ENCODE data around the gene PIK3R2. TPM values are rescaled to one million over a fixed set of nuclear protein-coding genes. Genes with fewer than 3 reads are reported as not detected.

PIK3R2 gene
- polyA plus RNA-seq, 1 donor (not counting 4 experiments of a cell fraction or from before 2014, with no cell fraction given) = 13.9 TPM

DNA sequence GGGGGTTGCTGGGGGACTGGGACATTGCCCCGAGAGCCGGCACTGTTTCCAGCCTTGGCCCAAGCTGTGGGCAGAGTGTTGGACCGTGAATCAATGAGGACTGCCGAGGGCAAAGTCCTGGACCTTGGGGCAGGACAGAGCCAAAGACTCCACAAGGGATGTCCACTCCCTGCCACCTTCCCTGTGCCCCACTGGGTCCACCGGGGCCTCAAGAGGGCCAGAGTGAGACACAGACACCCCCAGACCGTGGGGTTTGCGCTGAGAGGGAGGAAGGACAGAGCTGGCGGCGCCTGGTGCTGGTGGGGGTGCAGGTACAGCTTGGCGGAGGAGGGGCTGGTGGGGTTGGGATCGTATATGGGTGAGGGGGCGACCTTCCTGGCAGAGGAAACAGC lies 43.6 kb upstream of the PIK3R2 start:
- Histone ChIP-seq H3K36me3 (ENCODE audit: control insufficient read depth in 2 of 2, extremely low read depth in 1 of 2, insufficient read depth in 2 of 2, low read length in 2 of 2) (no peaks in the 10 kb centered on the region), H3K4me1 (ENCODE audit: control insufficient read depth, extremely low read depth, insufficient read depth, low read length) (peaks cover 9% of the 10 kb centered on the region), H3K4me2 (ENCODE audit: control insufficient read depth, extremely low read depth, insufficient read depth, low read depth, low read length) (peak overlapping the region; percentile 82), H3K4me3 (ENCODE audit: control insufficient read depth in 2 of 3, extremely low read depth in 1 of 3, insufficient read depth in 2 of 3, low read depth in 1 of 3, low read length in 3 of 3) (peak overlapping the region in 1 of 3 experiments; percentile 33), H2AFZ (ENCODE audit: control insufficient read depth, low read length) (no peak overlapping the region), H3K27me3 (ENCODE audit: control insufficient read depth, extremely low read depth, insufficient read depth, low read length) (peaks cover 10% of the 10 kb centered on the region), H3K79me2 (ENCODE audit: control insufficient read depth, insufficient read depth, low read length) (no peaks in the 10 kb centered on the region), H3K9me1 (ENCODE audit: control insufficient read depth, extremely low read depth, insufficient read depth, low read length) (no peaks in the 10 kb centered on the region), H3K9ac (ENCODE audit: control insufficient read depth, extremely low read depth, insufficient read depth, low read length) (no peak overlapping the region), H3K9me3 (ENCODE audit: control insufficient read depth, low read depth, low read length) (no peaks in the 10 kb centered on the region), H3K27ac (ENCODE audit: control insufficient read depth, insufficient read depth, low read length) (no peak overlapping the region), H4K20me1 (ENCODE audit: control insufficient read depth, extremely low read depth, insufficient read depth, low read length) (no peaks in the 10 kb centered on the region)
- dilution Hi-C loops (cut with MboI; ENCODE audit: extremely low pct_ligation_motif_present, low sequenced_read_pairs) = no loop called here
- TF ChIP-seq, protein P1, sequence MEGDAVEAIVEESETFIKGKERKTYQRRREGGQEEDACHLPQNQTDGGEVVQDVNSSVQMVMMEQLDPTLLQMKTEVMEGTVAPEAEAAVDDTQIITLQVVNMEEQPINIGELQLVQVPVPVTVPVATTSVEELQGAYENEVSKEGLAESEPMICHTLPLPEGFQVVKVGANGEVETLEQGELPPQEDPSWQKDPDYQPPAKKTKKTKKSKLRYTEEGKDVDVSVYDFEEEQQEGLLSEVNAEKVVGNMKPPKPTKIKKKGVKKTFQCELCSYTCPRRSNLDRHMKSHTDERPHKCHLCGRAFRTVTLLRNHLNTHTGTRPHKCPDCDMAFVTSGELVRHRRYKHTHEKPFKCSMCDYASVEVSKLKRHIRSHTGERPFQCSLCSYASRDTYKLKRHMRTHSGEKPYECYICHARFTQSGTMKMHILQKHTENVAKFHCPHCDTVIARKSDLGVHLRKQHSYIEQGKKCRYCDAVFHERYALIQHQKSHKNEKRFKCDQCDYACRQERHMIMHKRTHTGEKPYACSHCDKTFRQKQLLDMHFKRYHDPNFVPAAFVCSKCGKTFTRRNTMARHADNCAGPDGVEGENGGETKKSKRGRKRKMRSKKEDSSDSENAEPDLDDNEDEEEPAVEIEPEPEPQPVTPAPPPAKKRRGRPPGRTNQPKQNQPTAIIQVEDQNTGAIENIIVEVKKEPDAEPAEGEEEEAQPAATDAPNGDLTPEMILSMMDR (optimal IDR thresholded peaks at IDR 0.05 in 1 of 3, IDR thresholded peaks at IDR 0.05 in 1 of 3, conservative IDR thresholded peaks at IDR 0.05 in 1 of 3; ENCODE audit: extremely low read depth in 1 of 3, insufficient read depth in 2 of 3, low read length in 3 of 3) = no peak
- no peak for TF ChIP-seq EZH2 (IDR thresholded peaks at IDR 0.05; ENCODE audit: low read length)
- FAIRE-seq (no peak), DNase-seq (ENCODE audit: low read depth, low spot score) (no peak)

GRCh38 chr19:18109733-18110608 lies 43.0 kb upstream of the PIK3R2 start:
- DNase-seq (ENCODE audit: low read depth, low spot score) (no peak), FAIRE-seq (no peak)
- peak overlapping the region; percentile 82 for H3K4me2 ChIP-seq (ENCODE audit: control insufficient read depth, extremely low read depth, insufficient read depth, low read depth, low read length)
- H3K79me2 ChIP-seq (ENCODE audit: control insufficient read depth, insufficient read depth, low read length) = no peaks in the 10 kb centered on the region
- no peaks in the 10 kb centered on the region for H4K20me1 ChIP-seq (ENCODE audit: control insufficient read depth, extremely low read depth, insufficient read depth, low read length)
- peaks cover 9% of the 10 kb centered on the region for H3K4me1 ChIP-seq (ENCODE audit: control insufficient read depth, extremely low read depth, insufficient read depth, low read length)
- H3K9ac ChIP-seq (ENCODE audit: control insufficient read depth, extremely low read depth, insufficient read depth, low read length) = peak overlapping the region; percentile 56
- H3K9me3 ChIP-seq (ENCODE audit: control insufficient read depth, low read depth, low read length) = no peaks in the 10 kb centered on the region
- peak overlapping the region; percentile 63 to 75 (median 66) for H3K4me3 ChIP-seq (ENCODE audit: control insufficient read depth in 2 of 3, extremely low read depth in 1 of 3, insufficient read depth in 2 of 3, low read depth in 1 of 3, low read length in 3 of 3)
- dilution Hi-C loops (cut with MboI; ENCODE audit: extremely low pct_ligation_motif_present, low sequenced_read_pairs) = no loop called here
- peaks cover 10% of the 10 kb centered on the region for H3K27me3 ChIP-seq (ENCODE audit: control insufficient read depth, extremely low read depth, insufficient read depth, low read length)
- no peaks in the 10 kb centered on the region for H3K36me3 ChIP-seq (ENCODE audit: control insufficient read depth in 2 of 2, extremely low read depth in 1 of 2, insufficient read depth in 2 of 2, low read length in 2 of 2)
- H3K9me1 ChIP-seq (ENCODE audit: control insufficient read depth, extremely low read depth, insufficient read depth, low read length) = no peaks in the 10 kb centered on the region
- H2AFZ ChIP-seq (ENCODE audit: control insufficient read depth, low read length) = peak overlapping the region; percentile 80
- no peak overlapping the region for H3K27ac ChIP-seq (ENCODE audit: control insufficient read depth, insufficient read depth, low read length)
- TF ChIP-seq, protein P1 (optimal IDR thresholded peaks at IDR 0.05 in 1 of 3, IDR thresholded peaks at IDR 0.05 in 1 of 3, conservative IDR thresholded peaks at IDR 0.05 in 1 of 3; ENCODE audit: extremely low read depth in 1 of 3, insufficient read depth in 2 of 3, low read length in 3 of 3) = no peak
- TF ChIP-seq EZH2 (IDR thresholded peaks at IDR 0.05; ENCODE audit: low read length) = no peak

Measured in keratinocyte (primary cell).